CD14-positive monocyte (primary cell): ENCODE measurements around the gene UQCRQ. TPM values are rescaled to one million over a fixed set of nuclear protein-coding genes. Genes with fewer than 3 reads are reported as not detected.
A peak's percentile ranks its signal among the peaks of the same experiment; 100 is the strongest.

Experiments used
- DNase-seq, 3 donors: peaks; one replicate each; pipeline ENCODE4 v3.0.0-alpha.2; 2011 to 2022
- H2AFZ ChIP-seq: 2 replicates; pipeline ENCODE4 v1.6.0; 2012; ENCODE audit warnings: mild to moderate bottlenecking, low read depth, low read length, inconsistent platforms; ENCODE audit not compliant: insufficient read depth, poor library complexity, severe bottlenecking
- H3K27ac ChIP-seq, 2 donors: 1 replicate in 1 of 2; 2 replicates in 1 of 2; pipeline ENCODE4 v1.5.1; 2012 to 2013; ENCODE audit warnings: low read length in 2 of 2, control low read depth in 1 of 2, inconsistent platforms in 1 of 2, low read depth in 1 of 2, mild to moderate bottlenecking in 1 of 2
- H3K27me3 ChIP-seq, 2 donors: one replicate each; pipeline versions ENCODE4 v1.6.0 to v1.6.1; 2011 to 2013; ENCODE audit warnings: low read length in 2 of 2; ENCODE audit not compliant: control insufficient read depth in 2 of 2, insufficient read depth in 2 of 2
- H3K36me3 ChIP-seq, 2 donors: replicated peaks in 1 of 2; 1 replicate in 1 of 2; 2 replicates in 1 of 2; pipeline versions ENCODE4 v1.5.1 to v1.6.1; 2012 to 2013; ENCODE audit warnings: low read length in 2 of 2, control low read depth in 1 of 2, inconsistent platforms in 1 of 2, mild to moderate bottlenecking in 1 of 2; ENCODE audit not compliant: insufficient read depth in 2 of 2, control insufficient read depth in 1 of 2
- H3K4me1 ChIP-seq, 2 donors: 1 replicate in 1 of 2; 2 replicates in 1 of 2; pipeline versions ENCODE4 v1.5.1 to v1.6.1; 2012 to 2013; ENCODE audit warnings: low read length in 2 of 2, control low read depth in 1 of 2, inconsistent platforms in 1 of 2, mild to moderate bottlenecking in 1 of 2, moderate library complexity in 1 of 2; ENCODE audit not compliant: insufficient read depth in 2 of 2, control insufficient read depth in 1 of 2
- H3K4me2 ChIP-seq: replicated peaks from 2 replicates; pipeline ENCODE3; 2012; ENCODE audit warnings: low read length, moderate library complexity, mild to moderate bottlenecking; ENCODE audit not compliant: poor library complexity, severe bottlenecking; ENCODE audit errors: extremely low read depth
- H3K4me3 ChIP-seq, 3 experiments: fragments of 200-600 bp in 1 of 3; sonication (generic) in 1 of 3; replicated peaks in 1 of 3; 1 replicate in 2 of 3; 2 replicates in 1 of 3; pipeline ENCODE4 v1.5.1; 2011 to 2013; ENCODE audit warnings: low read length in 3 of 3, mild to moderate bottlenecking in 3 of 3, control low read depth in 2 of 3, low read depth in 2 of 3, inconsistent platforms in 1 of 3, moderate library complexity in 1 of 3
- H3K79me2 ChIP-seq: 2 replicates; pipeline ENCODE4 v1.6.0; 2012; ENCODE audit warnings: mild to moderate bottlenecking, control low read depth, inconsistent platforms, low read length, moderate library complexity; ENCODE audit not compliant: insufficient read depth
- H3K9ac ChIP-seq: 2 replicates; pipeline ENCODE4 v1.6.0; 2017; ENCODE audit warnings: low read length, mild to moderate bottlenecking; ENCODE audit not compliant: insufficient read depth, poor library complexity, severe bottlenecking
- H3K9me3 ChIP-seq, 2 donors: replicated peaks in 1 of 2; 1 replicate in 1 of 2; 2 replicates in 1 of 2; pipeline versions ENCODE4 v1.5.1 to v1.6.1; 2012 to 2013; ENCODE audit warnings: low read length in 2 of 2, control low read depth in 1 of 2; ENCODE audit not compliant: control insufficient read depth in 1 of 2, insufficient read depth in 1 of 2
- H4K20me1 ChIP-seq: 2 replicates; pipeline ENCODE4 v1.6.0; 2012; ENCODE audit warnings: mild to moderate bottlenecking, low read length, control low read depth, moderate library complexity; ENCODE audit not compliant: insufficient read depth
- H3K27ac Mint-ChIP-seq, 7 donors: one replicate each; pipeline ENCODE4 v1.8.0; 2020; ENCODE audit warnings: mild to moderate bottlenecking in 7 of 7, mixed read lengths in 7 of 7, moderate library complexity in 6 of 7, inconsistent platforms in 2 of 7
- H3K27me3 Mint-ChIP-seq, 3 donors: one replicate each; pipeline ENCODE4 v1.8.0; 2021 to 2022; ENCODE audit warnings: low read depth in 3 of 3, mild to moderate bottlenecking in 3 of 3, mixed read lengths in 3 of 3, moderate library complexity in 3 of 3, inconsistent platforms in 1 of 3
- H3K36me3 Mint-ChIP-seq, 2 donors: one replicate each; pipeline ENCODE4 v1.8.0; 2020; ENCODE audit warnings: mixed read lengths in 2 of 2, inconsistent platforms in 1 of 2, mild to moderate bottlenecking in 1 of 2
- H3K4me1 Mint-ChIP-seq: one replicate; pipeline ENCODE4 v1.8.0; 2020; ENCODE audit warnings: mild to moderate bottlenecking, mixed read lengths
- H3K4me3 Mint-ChIP-seq, 2 donors: one replicate each; pipeline ENCODE4 v1.8.0; 2020; ENCODE audit warnings: mild to moderate bottlenecking in 2 of 2, mixed read lengths in 2 of 2, moderate library complexity in 1 of 2
- H3K9me3 Mint-ChIP-seq, 7 donors: one replicate each; pipeline ENCODE4 v1.8.0; 2020 to 2022; ENCODE audit warnings: mixed read lengths in 7 of 7, mild to moderate bottlenecking in 6 of 7, moderate library complexity in 6 of 7, inconsistent platforms in 2 of 7
- CTCF ChIP-seq: fragments of 200-600 bp; IDR thresholded peaks from one replicate; pipeline ENCODE4 v1.8.0; 2022; ENCODE audit warnings: antibody characterized with exemption, mild to moderate bottlenecking
- WGBS: methylation state at CpG from one replicate; pipeline ENCODE4 v1.1.5; 2013; ENCODE audit warnings: missing lambda C conversion rate; ENCODE audit not compliant: insufficient coverage; 5-methylcytosine and 5-hydroxymethylcytosine counted together
- intact Hi-C, 2 donors: fragments of 100-400 bp; cut with micrococcal nuclease; formaldehyde crosslinking; loops; one replicate each; pipeline versions ENCODE4 v1.15.0 to v1.15.1; 2023
- polyA plus RNA-seq, 3 donors: library from polyadenylated mRNA; depleted of rRNA in 1 of 3; unstranded in 2 of 3; stranded (reverse) in 1 of 3; fragments of 300-500 nt in 2 of 3; fragments of >200 nt in 1 of 3; fragmentation: Illumina TruSeq in 2 of 3; gene quantifications; 1 replicate in 2 of 3; 2 replicates in 1 of 3; pipeline ENCODE4 v1.2.3, GENCODE V29; 2012 to 2021

Gene UQCRQ
- polyA plus RNA-seq, 3 donors, result 81.6 to 880 (median 879) TPM

- Histone ChIP-seq H3K4me3 (no peak overlapping the region), H3K9ac (peak overlapping the region; percentile 6), H3K4me1 (peaks cover 13 to 35% of the 10 kb centered on the region in 2 donors), H3K27me3 (peaks cover 45 to 87% of the 10 kb centered on the region in 2 donors), H2AFZ (no peak overlapping the region), H3K79me2 (peaks cover 11% of the 10 kb centered on the region), H3K27ac (no peak overlapping the region), H3K36me3 (peaks cover 0 to 37% of the 10 kb centered on the region in 2 donors), H3K4me2 (peak overlapping the region; percentile 50), H3K9me3 (peaks cover 0 to 17% of the 10 kb centered on the region in 2 donors), H4K20me1 (peaks cover 86% of the 10 kb centered on the region)
- Mint-ChIP-seq H3K27me3 (peaks cover 75 to 96% (median 84%) of the 10 kb centered on the region in 3 donors), H3K36me3 (peaks cover 38% of the 10 kb centered on the region in 2 donors), H3K9me3 (peaks cover 0 to 21% (median 13%) of the 10 kb centered on the region in 7 donors), H3K4me1 (peaks cover 33% of the 10 kb centered on the region), H3K27ac (no peak overlapping the region), H3K4me3 (peak overlapping the region in 1 of 2 donors; percentile 77)
- DNase-seq, result no peak
- intact Hi-C loops, result loop anchor here in 1 of 2 donors (10.0 kb wide), 1 partner anchor 320 kb away; no protein-coding TSS in a partner anchor
- no peak for TF ChIP-seq CTCF
- 20% methylated on average over 71 of the region's 71 CpGs for whole genome bisulfite sequencing
These were observed 41.2 kb upstream of the UQCRQ start for GRCh38 chr5:132825033-132825833.

- Histone ChIP-seq H3K4me3 (no peak overlapping the region), H2AFZ (no peak overlapping the region), H3K4me2 (peak overlapping the region; percentile 50), H3K27me3 (peaks cover 45 to 85% of the 10 kb centered on the region in 2 donors), H3K9me3 (peaks cover 0 to 17% of the 10 kb centered on the region in 2 donors), H3K79me2 (peaks cover 11% of the 10 kb centered on the region), H3K4me1 (peaks cover 16 to 39% of the 10 kb centered on the region in 2 donors), H3K36me3 (peaks cover 0 to 37% of the 10 kb centered on the region in 2 donors), H3K9ac (peak overlapping the region; percentile 6), H4K20me1 (peaks cover 82% of the 10 kb centered on the region), H3K27ac (no peak overlapping the region)
- WGBS, result 8% methylated on average over 36 of the region's 43 CpGs
- peaks cover 39% of the 10 kb centered on the region in 2 donors for H3K36me3 Mint-ChIP-seq
- peak in 1 of 3 donors; percentile 13 for DNase-seq
- H3K9me3 Mint-ChIP-seq, result peaks cover 0 to 21% (median 13%) of the 10 kb centered on the region in 7 donors
- H3K27me3 Mint-ChIP-seq, result peaks cover 72 to 96% (median 80%) of the 10 kb centered on the region in 3 donors
- intact Hi-C loops, result loop anchor here in 1 of 2 donors (10.0 kb wide), 1 partner anchor 321 kb away; no protein-coding TSS in a partner anchor
- H3K27ac Mint-ChIP-seq, result no peak overlapping the region
- TF ChIP-seq CTCF, result no peak
- H3K4me1 Mint-ChIP-seq, result peaks cover 33% of the 10 kb centered on the region
- H3K4me3 Mint-ChIP-seq, result peak overlapping the region in 1 of 2 donors; percentile 78
These were observed 40.5 kb upstream of the UQCRQ start for GRCh38 chr5:132825834-132826391.
